Uterus (tissue), 2 donors: Measurements from ENCODE around the gene LCE3B.
"Not testable (repeated sequence)": the region's sequence is repeated elsewhere in the genome, so short reads cannot be mapped to it uniquely, and the experiment has no call there.

Experiments
- POLR2A ChIP-seq, 2 donors: fragments of 450-650 bp; IDR thresholded peaks; one replicate each; pipeline ENCODE4 v1.6.1; 2016; ENCODE audit warnings: antibody characterized with exemption in 2 of 2, mild to moderate bottlenecking in 1 of 2, moderate library complexity in 1 of 2
- TF ChIP-seq, protein P1 (sequence below), 4 experiments: fragments of 200-600 bp in 2 of 4; fragments of 450-650 bp in 2 of 4; sonication (generic) in 2 of 4; IDR thresholded peaks; one replicate each; pipeline ENCODE4 v1.5.1; 2016 to 2019; ENCODE audit warnings: antibody characterized with exemption in 4 of 4, mild to moderate bottlenecking in 2 of 4, moderate library complexity in 1 of 4

DNA sequence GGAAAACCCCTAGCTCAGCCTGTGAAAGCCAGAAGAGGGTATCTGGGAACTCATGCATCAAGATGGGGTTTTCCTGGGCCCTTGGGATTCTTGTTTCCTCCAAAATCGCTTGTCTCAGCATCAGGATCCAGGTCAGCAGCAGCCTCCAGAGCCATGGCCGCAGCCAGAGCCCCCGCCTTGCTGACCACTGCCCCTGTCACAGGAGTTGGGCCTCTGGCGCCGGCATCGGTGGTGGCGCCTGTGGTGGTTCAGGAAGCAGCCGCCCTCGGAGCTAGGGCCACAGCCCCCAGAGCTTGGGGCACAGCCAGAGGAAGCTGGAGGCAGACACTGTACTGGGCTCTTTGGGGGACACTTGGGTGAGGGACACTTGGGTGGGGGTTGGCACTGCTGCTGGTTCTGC, 34.1 kb upstream of the LCE3B start:
- TF ChIP-seq, protein P1, sequence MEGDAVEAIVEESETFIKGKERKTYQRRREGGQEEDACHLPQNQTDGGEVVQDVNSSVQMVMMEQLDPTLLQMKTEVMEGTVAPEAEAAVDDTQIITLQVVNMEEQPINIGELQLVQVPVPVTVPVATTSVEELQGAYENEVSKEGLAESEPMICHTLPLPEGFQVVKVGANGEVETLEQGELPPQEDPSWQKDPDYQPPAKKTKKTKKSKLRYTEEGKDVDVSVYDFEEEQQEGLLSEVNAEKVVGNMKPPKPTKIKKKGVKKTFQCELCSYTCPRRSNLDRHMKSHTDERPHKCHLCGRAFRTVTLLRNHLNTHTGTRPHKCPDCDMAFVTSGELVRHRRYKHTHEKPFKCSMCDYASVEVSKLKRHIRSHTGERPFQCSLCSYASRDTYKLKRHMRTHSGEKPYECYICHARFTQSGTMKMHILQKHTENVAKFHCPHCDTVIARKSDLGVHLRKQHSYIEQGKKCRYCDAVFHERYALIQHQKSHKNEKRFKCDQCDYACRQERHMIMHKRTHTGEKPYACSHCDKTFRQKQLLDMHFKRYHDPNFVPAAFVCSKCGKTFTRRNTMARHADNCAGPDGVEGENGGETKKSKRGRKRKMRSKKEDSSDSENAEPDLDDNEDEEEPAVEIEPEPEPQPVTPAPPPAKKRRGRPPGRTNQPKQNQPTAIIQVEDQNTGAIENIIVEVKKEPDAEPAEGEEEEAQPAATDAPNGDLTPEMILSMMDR (IDR thresholded peaks at IDR 0.05) = not testable (repeated sequence)
- TF ChIP-seq POLR2A (IDR thresholded peaks at IDR 0.05) = not testable (repeated sequence)
